ENCODE results near the gene CNPY4.

Gene CNPY4

GRCh38 chr7:100119072-100119969 is at the start of gene CNPY4, which contains the start of gene TAF6:
Gene CNPY4, plus strand, starts transcription at chr7:100119634. Its CDS starts 111 bp downstream, at chr7:100119745.
Gene TAF6, minus strand, starts transcription at chr7:100119358. Its CDS starts 5,149 bp downstream, at chr7:100114209.
- DNase-seq: peak; percentile 99

- DNase-seq: no peak
Measured at GRCh38 chr7:100069991-100070390, 49.4 kb upstream of the CNPY4 start.

GRCh38 chr7:100071018-100071723 is 48.3 kb upstream of the CNPY4 start:
- no peak for DNase-seq

GRCh38 chr7:100072462-100072861 is 47.0 kb upstream of the CNPY4 start:
- no peak for DNase-seq

- DNase-seq: no peak
Measured at GRCh38 chr7:100074841-100075240, 44.6 kb upstream of the CNPY4 start.

GRCh38 chr7:100075418-100075817 is 44.0 kb upstream of the CNPY4 start:
- no peak for DNase-seq

- no peak for DNase-seq
Measured at GRCh38 chr7:100077205-100077604, 42.2 kb upstream of the CNPY4 start.

- no peak for DNase-seq
Measured at GRCh38 chr7:100079024-100079560, 40.3 kb upstream of the CNPY4 start.

GRCh38 chr7:100080907-100081534 is 38.4 kb upstream of the CNPY4 start:
- peak; percentile 69 for DNase-seq

GRCh38 chr7:100081535-100082102 is 37.8 kb upstream of the CNPY4 start, which contains the start of gene ZNF3:
Gene ZNF3, minus strand, starts transcription at chr7:100081723. Its CDS starts 4,366 bp downstream, at chr7:100077357.
- DNase-seq: peak; percentile 100

- no peak for DNase-seq
Measured at GRCh38 chr7:100082978-100083377, 36.5 kb upstream of the CNPY4 start.

- no peak for DNase-seq
Measured at GRCh38 chr7:100085515-100085914, 33.9 kb upstream of the CNPY4 start.

- no peak for DNase-seq
Measured at GRCh38 chr7:100087055-100087750, 32.2 kb upstream of the CNPY4 start.

GRCh38 chr7:100088095-100088620 is 31.3 kb upstream of the CNPY4 start:
- DNase-seq: no peak

- DNase-seq: peak; percentile 93
Measured at GRCh38 chr7:100088621-100089457, 30.6 kb upstream of the CNPY4 start, which contains the start of gene COPS6. Gene COPS6, plus strand, starts transcription at chr7:100088969. Its CDS starts 22 bp downstream, at chr7:100088991.

GRCh38 chr7:100089458-100090196 is 29.8 kb upstream of the CNPY4 start:
- no peak for DNase-seq

- DNase-seq: no peak
Measured at GRCh38 chr7:100090527-100091410, 28.7 kb upstream of the CNPY4 start.

GRCh38 chr7:100091411-100092181 is 27.8 kb upstream of the CNPY4 start:
- no peak for DNase-seq

Measured in eye (tissue), 1 donor.